GM12892 (cell line): ENCODE measurements around the gene NCLN.

Source experiments
- POLR2AphosphoS5 ChIP-seq: IDR thresholded peaks from 2 replicates; pipeline ENCODE4 v1.6.1; 2011; ENCODE audit warnings: low read depth, low read length, control low read depth
- TAF1 ChIP-seq: IDR thresholded peaks from 2 replicates; pipeline ENCODE4 v1.6.1; 2011; ENCODE audit warnings: low read depth, mild to moderate bottlenecking, control low read depth, low read length, borderline replicate concordance

GRCh38 chr19:3236272-3236671, 50.5 kb downstream of the NCLN start:
- no peak for TF ChIP-seq POLR2AphosphoS5
- no peak for TF ChIP-seq TAF1
